Measurements from ENCODE around the gene GABRB1.

GRCh38 chr4:47475411-47475810 is 444.0 kb downstream of the GABRB1 start:
- TF ChIP-seq CTCF (IDR thresholded peaks at IDR 0.05) (no peak), POLR2A (IDR thresholded peaks at IDR 0.05) (no peak), EP300 (IDR thresholded peaks at IDR 0.05) (no peak), POLR2AphosphoS5 (IDR thresholded peaks at IDR 0.05) (no peak)
